ENCODE measurements around the gene RPL13A. TPM values are rescaled to one million over a fixed set of nuclear protein-coding genes. Genes with fewer than 3 reads are reported as not detected.

RPL13A gene
- total RNA-seq, 1 experiment from 2014 or later: 2,726 TPM

- H3K4me1 ChIP-seq: no peaks in the 10 kb centered on the region
- H3K27me3 Mint-ChIP-seq (ENCODE audit: insufficient read depth, unreplicated experiment): no peaks in the 10 kb centered on the region
- peaks cover 7% of the 10 kb centered on the region for H3K4me1 Mint-ChIP-seq (ENCODE audit: low read depth, unreplicated experiment)
- intact Hi-C loops (cut with micrococcal nuclease; ENCODE audit: unreplicated experiment): no loop called here
- H3K9me3 Mint-ChIP-seq (ENCODE audit: unreplicated experiment): no peaks in the 10 kb centered on the region
- CTCF ChIA-PET: interaction anchor here (0.9 kb wide), 1 partner anchor 16 kb away, joined by 4 read pairs; no protein-coding TSS in a partner anchor
- no peak for TF ChIP-seq CTCF (IDR thresholded peaks at IDR 0.05; ENCODE audit: insufficient read depth in 1 of 2, low read depth in 1 of 2, low read length in 1 of 2, severe bottlenecking in 1 of 2, unreplicated experiment in 1 of 2)
- DNase-seq: no peak
- POLR2A ChIA-PET: no interaction called here
- no TSS peak for BruUV-seq (replicated peaks)
- no peaks in the 10 kb centered on the region for H3K27me3 ChIP-seq (replicated peaks; ENCODE audit: control insufficient read depth, insufficient read depth, low read length)
- H3K4me3 Mint-ChIP-seq (ENCODE audit: unreplicated experiment): no peak overlapping the region
- H3K4me3 ChIP-seq (ENCODE audit: low read depth, low read length): no peak overlapping the region
- H3K36me3 Mint-ChIP-seq (ENCODE audit: insufficient read depth, unreplicated experiment): peaks cover 35% of the 10 kb centered on the region
- H3K27ac Mint-ChIP-seq (ENCODE audit: unreplicated experiment): no peak overlapping the region
- peaks cover 1% of the 10 kb centered on the region for H3K36me3 ChIP-seq (ENCODE audit: control insufficient read depth, insufficient read depth, low read length)
- no peaks in the 10 kb centered on the region for H3K9me3 ChIP-seq
Measured at GRCh38 chr19:49530708-49531107, 43.3 kb downstream of the RPL13A start.

GRCh38 chr19:49533551-49534488 is 46.4 kb downstream of the RPL13A start:
- H3K4me3 Mint-ChIP-seq (ENCODE audit: unreplicated experiment): peak overlapping the region; percentile 34
- no peaks in the 10 kb centered on the region for H3K27me3 Mint-ChIP-seq (ENCODE audit: insufficient read depth, unreplicated experiment)
- no peak overlapping the region for H3K27ac Mint-ChIP-seq (ENCODE audit: unreplicated experiment)
- intact Hi-C loops (cut with micrococcal nuclease; ENCODE audit: unreplicated experiment): no loop called here
- H3K9me3 Mint-ChIP-seq (ENCODE audit: unreplicated experiment): no peaks in the 10 kb centered on the region
- Histone ChIP-seq H3K4me3 (ENCODE audit: low read depth, low read length) (no peak overlapping the region), H3K4me1 (no peaks in the 10 kb centered on the region), H3K9me3 (no peaks in the 10 kb centered on the region), H3K36me3 (ENCODE audit: control insufficient read depth, insufficient read depth, low read length) (peaks cover 5% of the 10 kb centered on the region), H3K27me3 (replicated peaks; ENCODE audit: control insufficient read depth, insufficient read depth, low read length) (no peaks in the 10 kb centered on the region)
- CTCF ChIA-PET: no interaction called here
- TF ChIP-seq CTCF (IDR thresholded peaks at IDR 0.05; ENCODE audit: insufficient read depth in 1 of 2, low read depth in 1 of 2, low read length in 1 of 2, severe bottlenecking in 1 of 2, unreplicated experiment in 1 of 2): no peak
- H3K4me1 Mint-ChIP-seq (ENCODE audit: low read depth, unreplicated experiment): peaks cover 7% of the 10 kb centered on the region
- POLR2A ChIA-PET: interaction anchor here (0.6 kb wide), 1 partner anchor 692 kb away, joined by 8 read pairs; no protein-coding TSS in a partner anchor
- DNase-seq: no peak
- peaks cover 41% of the 10 kb centered on the region for H3K36me3 Mint-ChIP-seq (ENCODE audit: insufficient read depth, unreplicated experiment)
- no TSS peak for BruUV-seq (replicated peaks)

GRCh38 chr19:49534632-49535385 is 47.4 kb downstream of the RPL13A start:
- Mint-ChIP-seq H3K36me3 (ENCODE audit: insufficient read depth, unreplicated experiment) (peaks cover 40% of the 10 kb centered on the region), H3K4me3 (ENCODE audit: unreplicated experiment) (no peak overlapping the region), H3K27ac (ENCODE audit: unreplicated experiment) (no peak overlapping the region), H3K27me3 (ENCODE audit: insufficient read depth, unreplicated experiment) (no peaks in the 10 kb centered on the region), H3K4me1 (ENCODE audit: low read depth, unreplicated experiment) (peaks cover 9% of the 10 kb centered on the region), H3K9me3 (ENCODE audit: unreplicated experiment) (no peaks in the 10 kb centered on the region)
- BruUV-seq (replicated peaks): no TSS peak
- no peaks in the 10 kb centered on the region for H3K27me3 ChIP-seq (replicated peaks; ENCODE audit: control insufficient read depth, insufficient read depth, low read length)
- no peak overlapping the region for H3K4me3 ChIP-seq (ENCODE audit: low read depth, low read length)
- no peaks in the 10 kb centered on the region for H3K9me3 ChIP-seq
- intact Hi-C loops (cut with micrococcal nuclease; ENCODE audit: unreplicated experiment): no loop called here
- CTCF ChIA-PET: interaction anchor here (0.5 kb wide), 1 partner anchor 22 kb away, joined by 3 read pairs; no protein-coding TSS in a partner anchor
- POLR2A ChIA-PET: interaction anchor here (0.6 kb wide), 1 partner anchor 693 kb away, joined by 8 read pairs; no protein-coding TSS in a partner anchor
- H3K36me3 ChIP-seq (ENCODE audit: control insufficient read depth, insufficient read depth, low read length): peaks cover 5% of the 10 kb centered on the region
- H3K4me1 ChIP-seq: no peaks in the 10 kb centered on the region
- no peak for TF ChIP-seq CTCF (IDR thresholded peaks at IDR 0.05; ENCODE audit: insufficient read depth in 1 of 2, low read depth in 1 of 2, low read length in 1 of 2, severe bottlenecking in 1 of 2, unreplicated experiment in 1 of 2)
- DNase-seq: no peak

Data from Caco-2 (cell line).